SK-N-MC (cell line): ENCODE results near the gene POLR2J.

ENCODE experiments used
- DNase-seq: peaks from one replicate; pipeline ENCODE4 v3.0.0-alpha.2; 2011; ENCODE audit warnings: low read depth, low spot score
- H3K27ac ChIP-seq: fragments of 200-600 bp; sonication (generic); 2 replicates; pipeline ENCODE4 v1.5.1; 2016; ENCODE audit warnings: mixed run types
- H3K36me3 ChIP-seq: fragments of 200-600 bp; sonication (generic); 2 replicates; pipeline ENCODE4 v1.6.1; 2017; ENCODE audit warnings: antibody characterized with exemption, low read length, mixed read lengths; ENCODE audit not compliant: insufficient read depth
- H3K4me3 ChIP-seq: fragments of 200-600 bp; sonication (generic); 2 replicates; pipeline ENCODE4 v1.5.1; 2016
- H3K9ac ChIP-seq: fragments of 200-600 bp; sonication (generic); 2 replicates; pipeline ENCODE4 v1.8.0; 2017; ENCODE audit warnings: mixed run types, mixed read lengths; ENCODE audit not compliant: insufficient read length
- H3K9me3 ChIP-seq: fragments of 200-600 bp; sonication (generic); 2 replicates; pipeline ENCODE4 v1.6.1; 2017; ENCODE audit warnings: low read depth, mild to moderate bottlenecking, antibody characterized with exemption, low read length, moderate library complexity, mixed read lengths
- EZH2 ChIP-seq: fragments of 200-600 bp; sonication (generic); IDR thresholded peaks from one replicate; pipeline ENCODE4 v1.6.1; 2017; ENCODE audit warnings: antibody characterized with exemption
- FOXP2 ChIP-seq: optimal IDR thresholded peaks from 2 replicates; pipeline ENCODE3; 2011; ENCODE audit warnings: mild to moderate bottlenecking, moderate library complexity; ENCODE audit not compliant: insufficient read depth; ENCODE audit errors: extremely low read length, control extremely low read depth
- POLR2AphosphoS5 ChIP-seq: IDR thresholded peaks from 2 replicates; pipeline ENCODE4 v1.6.1; 2012; ENCODE audit warnings: mild to moderate bottlenecking, low read depth, low read length, borderline replicate concordance

Gene POLR2J

GRCh38 chr7:102468478-102469350 lies 10.0 kb downstream of the POLR2J start:
- Histone ChIP-seq H3K9me3 (no peaks in the 10 kb centered on the region), H3K4me3 (no peak overlapping the region), H3K36me3 (peaks cover 12% of the 10 kb centered on the region; the same call in 1 of the 2 replicates), H3K27ac (no peak overlapping the region), H3K9ac (no peak overlapping the region)
- no peak for DNase-seq
- no peak for TF ChIP-seq EZH2
- TF ChIP-seq FOXP2: no peak
- TF ChIP-seq POLR2AphosphoS5: no peak

GRCh38 chr7:102467581-102468477 lies 10.9 kb downstream of the POLR2J start:
- no peak for TF ChIP-seq EZH2
- TF ChIP-seq POLR2AphosphoS5: no peak
- no peak for TF ChIP-seq FOXP2
- Histone ChIP-seq H3K9me3 (no peaks in the 10 kb centered on the region), H3K36me3 (peaks cover 3% of the 10 kb centered on the region; the same call in 1 of the 2 replicates), H3K9ac (no peak overlapping the region), H3K4me3 (no peak overlapping the region), H3K27ac (no peak overlapping the region)
- no peak for DNase-seq

- H3K9me3 ChIP-seq: no peaks in the 10 kb centered on the region
- no peak overlapping the region for H3K27ac ChIP-seq
- DNase-seq: no peak
- H3K36me3 ChIP-seq: no peaks in the 10 kb centered on the region; the same call in 1 of the 2 replicates
- TF ChIP-seq EZH2 (no peak), FOXP2 (no peak), POLR2AphosphoS5 (no peak)
- H3K4me3 ChIP-seq: peak overlapping the region; percentile 97; the same call in 1 of the 2 replicates
- no peak overlapping the region for H3K9ac ChIP-seq
Observed at GRCh38 chr7:102466097-102466496, 12.6 kb downstream of the POLR2J start.

GRCh38 chr7:102464577-102465280 lies 14.0 kb downstream of the POLR2J start, which contains the start of the genes ALKBH4 and LRWD1:
Gene ALKBH4 (minus strand): TSS chr7:102464863. CDS start chr7:102464836, 27 bp downstream.
Gene LRWD1 (plus strand): TSS chr7:102464984. CDS start chr7:102465081, 97 bp downstream.
- peak within 1 kb of the TSS; percentile 49; the same call in 1 of the 2 replicates for H3K27ac ChIP-seq
- H3K9ac ChIP-seq: peak within 1 kb of the TSS; percentile 95
- DNase-seq: peak; percentile 14

GRCh38 chr7:102463841-102464576 lies 14.7 kb downstream of the POLR2J start:
- DNase-seq: no peak
- H3K27ac ChIP-seq: peak overlapping the region; percentile 49; the same call in 1 of the 2 replicates

More at GRCh38 chr7:102464577-102465280, 14.0 kb downstream of the POLR2J start, which contains the start of the genes ALKBH4 and LRWD1:
- Histone ChIP-seq H3K9me3 (no peaks in the 10 kb centered on the region), H3K36me3 (no peaks in the 10 kb centered on the region; the same call in 1 of the 2 replicates), H3K4me3 (peak within 1 kb of the TSS; percentile 97)
- TF ChIP-seq FOXP2 (peak; percentile 54), EZH2 (no peak), POLR2AphosphoS5 (peak; percentile 92)

GRCh38 chr7:102460467-102460866 lies 18.3 kb downstream of the POLR2J start:
- DNase-seq: no peak
- no peak overlapping the region for H3K4me3 ChIP-seq
- no peak overlapping the region for H3K9ac ChIP-seq
- TF ChIP-seq FOXP2: no peak
- no peak for TF ChIP-seq EZH2
- no peak overlapping the region for H3K27ac ChIP-seq
- H3K9me3 ChIP-seq: no peaks in the 10 kb centered on the region
- peaks cover 16% of the 10 kb centered on the region; the same call in 1 of the 2 replicates for H3K36me3 ChIP-seq

More at GRCh38 chr7:102463841-102464576, 14.7 kb downstream of the POLR2J start:
- no peak for TF ChIP-seq POLR2AphosphoS5
- no peak for TF ChIP-seq EZH2
- no peak for TF ChIP-seq FOXP2
- peaks cover 3% of the 10 kb centered on the region; the same call in 1 of the 2 replicates for H3K36me3 ChIP-seq
- H3K9ac ChIP-seq: peak overlapping the region; percentile 95
- H3K9me3 ChIP-seq: no peaks in the 10 kb centered on the region
- H3K4me3 ChIP-seq: peak overlapping the region; percentile 97

GRCh38 chr7:102459221-102459844 lies 19.4 kb downstream of the POLR2J start:
- H3K27ac ChIP-seq: no peak overlapping the region

More at GRCh38 chr7:102459221-102459844, 19.4 kb downstream of the POLR2J start:
- TF ChIP-seq POLR2AphosphoS5 (no peak), EZH2 (no peak), FOXP2 (no peak)
- Histone ChIP-seq H3K9ac (no peak overlapping the region), H3K9me3 (no peaks in the 10 kb centered on the region), H3K4me3 (no peak overlapping the region), H3K36me3 (peaks cover 16% of the 10 kb centered on the region; the same call in 1 of the 2 replicates)
- DNase-seq: no peak
